GM18870 (cell line): Measurements from ENCODE around the gene ANTXR2.
A peak's percentile ranks its signal among the peaks of the same experiment; 100 is the strongest.
"Not testable (repeated sequence)": the region's sequence is repeated elsewhere in the genome, so short reads cannot be mapped to it uniquely, and the experiment has no call there.

Experiments used
- ATAC-seq: cut with Tn5 transposase; IDR thresholded peaks from one replicate; pipeline ENCODE4 v1.9.1; 2021; ENCODE audit warnings: moderate library complexity; ENCODE audit not compliant: unreplicated experiment

The ANTXR2 gene

GRCh38 chr4:80072744-80073472 lies at the start of gene ANTXR2:
Gene ANTXR2 (minus strand): TSS chr4:80073229. CDS start chr4:80072560, 669 bp downstream.
- ATAC-seq, result peak; percentile 51

DNA sequence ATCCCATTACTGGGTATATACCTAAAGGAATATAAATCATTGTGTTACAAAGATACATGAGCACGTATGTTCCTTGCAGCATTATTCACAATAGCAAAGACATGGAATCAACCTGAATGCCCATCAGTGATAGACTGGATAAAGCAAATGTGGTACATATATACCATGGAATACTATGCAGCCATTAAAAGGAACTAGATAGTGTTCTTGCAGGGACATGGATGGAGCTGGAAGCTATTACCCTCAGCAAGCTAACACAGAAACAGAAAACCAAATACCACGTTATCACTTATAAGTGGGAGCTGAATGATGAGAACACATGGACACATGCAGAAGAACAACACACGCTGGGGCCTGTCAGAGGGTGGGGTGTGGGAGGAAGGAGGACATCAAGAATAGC lies 48.8 kb upstream of the ANTXR2 start:
- not testable (repeated sequence) for ATAC-seq

GRCh38 chr4:80119620-80120019 lies 46.6 kb upstream of the ANTXR2 start:
- ATAC-seq, result not testable (repeated sequence)

DNA sequence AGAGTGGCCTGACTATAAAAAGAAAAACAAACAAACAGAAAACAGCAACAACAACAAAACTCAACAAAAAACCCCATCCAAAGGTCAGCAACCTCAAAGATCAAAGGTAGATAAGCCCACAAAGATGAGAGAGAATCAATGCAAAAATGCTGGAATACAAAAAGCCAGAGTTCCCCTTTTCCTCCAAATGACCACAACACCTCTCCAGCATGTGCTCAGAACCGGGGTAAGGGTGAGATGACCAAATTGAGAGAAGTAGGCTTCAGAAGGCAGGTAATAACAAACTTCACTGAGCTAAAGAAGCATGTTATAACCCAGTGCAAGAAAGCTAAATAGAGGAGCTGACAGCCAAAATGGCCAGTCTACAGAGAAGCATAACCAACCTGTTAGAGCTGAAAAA lies 43.5 kb upstream of the ANTXR2 start:
- ATAC-seq, result no peak

DNA sequence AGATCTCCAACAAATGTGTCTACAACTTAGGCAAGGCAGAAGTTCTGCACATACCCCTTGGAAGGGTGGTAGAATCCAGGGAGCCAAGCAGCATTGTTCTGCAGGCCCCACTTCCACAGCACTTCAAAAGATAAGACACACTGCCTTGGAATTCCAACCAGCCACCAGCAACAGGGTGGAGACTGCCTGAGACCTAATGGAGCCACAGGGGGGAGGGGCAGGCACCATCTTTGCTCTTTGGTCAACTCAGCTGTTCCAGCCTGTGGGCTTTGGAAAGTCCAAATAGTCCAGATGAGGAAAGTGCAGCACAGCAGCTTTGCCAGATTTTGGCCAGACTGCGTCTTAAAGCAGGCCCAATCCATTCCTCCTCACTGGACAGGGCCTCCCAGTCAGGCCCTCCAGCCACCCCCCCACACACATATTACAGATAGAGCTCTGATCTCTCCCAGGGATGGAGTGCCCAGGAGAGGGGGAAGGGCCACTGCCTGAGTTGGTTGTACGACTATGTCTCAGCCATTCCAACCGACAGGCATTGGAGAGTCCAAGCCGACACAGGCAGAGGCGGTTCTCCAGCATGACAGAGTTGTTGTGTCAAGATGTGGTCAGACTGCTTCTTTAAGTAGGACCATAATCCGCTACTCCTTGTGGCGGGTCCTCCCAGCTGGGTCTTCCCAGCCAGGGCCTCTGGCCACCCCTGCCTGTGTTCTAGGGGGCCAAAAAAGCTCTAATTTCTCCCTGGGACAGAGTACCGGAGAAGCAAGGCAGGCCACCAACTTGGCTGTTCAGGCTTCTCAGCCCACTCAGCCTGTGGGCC lies 42.5 kb upstream of the ANTXR2 start:
- ATAC-seq, result no peak

DNA sequence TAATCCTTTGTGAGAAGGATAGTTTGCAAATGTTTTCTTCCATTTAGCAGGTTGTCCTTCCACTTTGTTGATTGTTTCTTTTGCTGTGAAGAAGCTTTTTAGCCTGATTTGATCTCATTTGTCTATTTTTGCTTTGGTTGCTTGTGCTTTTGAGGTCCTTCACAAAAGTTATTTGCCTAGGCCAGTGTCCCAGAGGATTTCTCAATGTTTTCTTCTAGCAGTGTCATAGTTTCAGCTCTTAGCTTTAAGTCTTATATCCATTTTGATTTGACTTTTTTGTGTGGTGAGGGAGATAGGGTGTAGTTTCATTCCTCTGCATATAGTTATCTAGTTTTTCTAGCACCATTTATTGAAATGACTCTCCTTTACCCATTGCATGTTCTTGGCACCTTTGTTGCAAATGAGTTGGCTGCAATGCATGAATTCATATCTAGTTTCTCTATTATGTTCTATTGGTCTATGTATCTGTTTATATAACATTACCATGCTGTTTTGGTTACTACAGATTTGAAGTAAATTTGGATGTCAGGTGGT lies 41.8 kb upstream of the ANTXR2 start:
- no peak for ATAC-seq

- no peak for ATAC-seq
Observed at GRCh38 chr4:80113615-80114014, 40.6 kb upstream of the ANTXR2 start.

GRCh38 chr4:80112236-80112635 lies 39.2 kb upstream of the ANTXR2 start:
- ATAC-seq, result no peak

GRCh38 chr4:80111276-80111675 lies 38.2 kb upstream of the ANTXR2 start:
- no peak for ATAC-seq

GRCh38 chr4:80107374-80107773 lies 34.3 kb upstream of the ANTXR2 start:
- ATAC-seq, result no peak

DNA sequence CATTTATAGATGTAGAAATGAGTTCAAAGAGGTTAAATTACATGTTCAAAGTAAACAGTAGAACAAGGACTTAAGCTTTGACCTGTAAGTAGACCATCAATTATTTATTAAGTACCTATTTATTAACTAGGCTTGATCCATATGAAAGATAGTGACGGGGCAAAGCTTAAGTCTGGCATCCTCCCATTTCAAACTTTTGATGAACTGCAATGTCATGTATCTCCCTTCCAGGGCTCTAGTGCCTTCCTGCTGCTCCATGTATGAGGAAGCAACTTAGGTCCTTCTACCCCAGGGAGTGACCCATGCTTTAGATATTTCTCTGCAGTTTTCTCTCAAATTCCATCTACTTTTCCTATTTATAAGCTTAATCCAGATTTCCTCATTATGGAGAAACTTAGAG lies 31.9 kb upstream of the ANTXR2 start:
- ATAC-seq, result no peak

DNA sequence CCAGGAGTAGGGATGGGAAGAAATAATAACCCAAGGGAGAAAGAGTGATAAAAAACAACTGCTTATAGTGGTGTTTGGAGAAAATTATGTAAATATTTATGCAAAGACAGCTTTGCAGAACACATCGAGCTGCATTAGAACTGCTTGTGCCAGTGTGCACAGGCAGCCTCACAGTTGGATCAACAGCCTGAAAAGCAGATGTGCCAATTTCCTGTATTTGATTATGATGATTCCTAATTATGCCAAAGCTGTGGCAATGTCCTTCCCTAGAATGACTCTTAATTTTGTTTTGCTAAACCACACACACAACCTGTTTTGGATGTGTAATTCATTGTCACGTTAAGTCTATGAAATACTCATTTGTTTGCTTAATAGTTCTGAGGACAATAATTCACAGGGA lies 30.6 kb upstream of the ANTXR2 start:
- ATAC-seq, result no peak

- no peak for ATAC-seq
Observed at GRCh38 chr4:80101792-80102116, 28.7 kb upstream of the ANTXR2 start.

GRCh38 chr4:80101071-80101791 lies 28.2 kb upstream of the ANTXR2 start:
- no peak for ATAC-seq

GRCh38 chr4:80099671-80100070 lies 26.6 kb upstream of the ANTXR2 start:
- ATAC-seq, result no peak

DNA sequence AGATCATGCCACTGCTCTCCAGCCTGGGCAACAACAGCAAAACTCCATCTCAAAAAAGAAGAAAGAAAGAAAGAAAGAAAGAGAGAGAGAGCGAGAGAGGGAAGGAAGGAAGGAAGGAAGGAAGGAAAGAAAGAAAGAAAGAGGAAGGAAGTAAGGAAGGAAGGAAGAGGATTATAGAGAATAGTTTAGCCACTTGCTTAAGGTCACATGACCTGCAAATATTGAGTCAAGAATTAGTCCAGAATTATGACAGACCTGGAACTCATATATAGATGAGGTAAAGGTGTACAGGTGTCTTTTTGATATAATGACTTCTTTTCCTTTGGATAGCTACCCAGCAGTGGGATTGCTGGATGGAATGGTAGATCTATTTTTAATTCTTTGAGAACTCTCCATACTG lies 25.6 kb upstream of the ANTXR2 start:
- no peak for ATAC-seq

- ATAC-seq, result no peak
Observed at GRCh38 chr4:80097400-80098177, 24.6 kb upstream of the ANTXR2 start.

DNA sequence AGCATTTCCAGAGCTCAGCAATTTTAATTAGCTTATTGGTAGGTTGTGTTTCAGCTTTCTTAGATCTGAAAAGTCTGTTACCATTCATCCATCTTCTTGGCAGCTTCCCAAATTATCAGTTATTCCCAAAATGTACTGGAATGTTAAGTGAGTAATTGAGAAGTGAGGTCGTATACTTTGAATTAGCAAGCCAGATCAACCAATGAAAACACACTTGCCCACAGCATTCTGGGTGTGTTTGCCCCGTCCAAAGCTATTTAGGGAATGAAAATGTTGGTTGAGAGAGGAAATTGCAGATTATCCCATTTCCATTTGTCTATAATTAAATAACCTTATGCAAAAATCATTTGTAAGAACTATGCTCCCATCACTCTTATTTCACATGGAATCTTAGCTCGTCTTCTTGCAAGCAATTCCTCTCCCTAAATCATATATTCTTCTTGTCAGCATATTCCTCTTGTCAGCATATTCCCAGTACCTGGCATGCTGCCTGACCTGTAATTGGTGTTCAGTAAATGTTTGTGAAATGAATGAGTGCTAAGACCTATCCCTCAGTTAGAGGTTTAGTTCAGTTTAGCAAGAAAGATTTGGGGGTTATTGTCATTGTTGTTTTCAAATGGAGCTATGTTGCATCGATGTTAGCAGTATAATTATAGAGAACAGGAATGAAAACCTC lies 23.3 kb upstream of the ANTXR2 start:
- ATAC-seq, result no peak

- ATAC-seq, result no peak
Observed at GRCh38 chr4:80094191-80094590, 21.2 kb upstream of the ANTXR2 start.

DNA sequence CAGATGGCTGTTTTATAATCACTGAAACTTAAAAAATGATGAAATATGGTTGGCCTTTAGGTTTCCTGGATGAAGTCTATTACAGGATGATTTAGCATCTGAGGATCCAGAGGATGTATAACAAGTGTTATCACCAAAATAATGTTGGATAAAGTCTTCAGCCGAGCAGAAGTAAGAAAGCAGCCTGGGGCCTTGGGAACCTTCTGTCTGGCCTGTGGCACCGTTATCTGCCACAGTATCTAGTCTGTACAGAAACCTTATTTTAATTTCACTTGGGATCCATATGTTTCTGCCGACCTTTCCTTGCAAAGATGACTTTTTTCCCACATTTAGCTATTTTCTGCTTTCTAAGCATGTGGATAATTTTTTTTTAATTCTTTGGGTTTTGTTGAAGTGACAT lies 20.5 kb upstream of the ANTXR2 start:
- no peak for ATAC-seq
